Measurements from ENCODE around the gene PACRGL. TPM values are rescaled to one million over a fixed set of nuclear protein-coding genes. Genes with fewer than 3 reads are reported as not detected.
A peak's percentile ranks its signal among the peaks of the same experiment; 100 is the strongest.
"Not testable (repeated sequence)": the region's sequence is repeated elsewhere in the genome, so short reads cannot be mapped to it uniquely, and the experiment has no call there.

The PACRGL gene
- total RNA-seq, 1 donor from 2014 or later: 23.0 TPM

DNA sequence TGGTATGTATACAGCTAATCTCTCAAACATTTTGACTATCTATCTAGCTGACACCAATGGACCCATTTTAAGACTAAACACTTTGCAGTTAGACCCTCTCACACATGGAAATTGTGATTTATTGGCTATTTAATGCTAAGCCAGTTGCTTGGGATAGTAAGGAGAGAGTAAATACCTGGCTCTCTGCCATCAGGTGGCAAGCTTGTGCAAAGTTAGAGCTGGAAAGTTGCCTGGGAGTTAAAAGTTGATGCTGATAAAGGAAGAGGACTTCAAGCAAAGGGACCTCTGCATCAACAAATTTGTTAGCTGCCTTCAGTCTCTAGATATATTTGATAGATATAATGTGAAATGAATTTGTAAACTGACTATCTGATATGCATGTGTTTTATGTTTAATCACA lies 61.1 kb downstream of the PACRGL start:
- no peaks in the 10 kb centered on the region for H3K36me3 ChIP-seq (ENCODE audit: control insufficient read depth, insufficient read depth, low read length)
- TF ChIP-seq, protein P1, sequence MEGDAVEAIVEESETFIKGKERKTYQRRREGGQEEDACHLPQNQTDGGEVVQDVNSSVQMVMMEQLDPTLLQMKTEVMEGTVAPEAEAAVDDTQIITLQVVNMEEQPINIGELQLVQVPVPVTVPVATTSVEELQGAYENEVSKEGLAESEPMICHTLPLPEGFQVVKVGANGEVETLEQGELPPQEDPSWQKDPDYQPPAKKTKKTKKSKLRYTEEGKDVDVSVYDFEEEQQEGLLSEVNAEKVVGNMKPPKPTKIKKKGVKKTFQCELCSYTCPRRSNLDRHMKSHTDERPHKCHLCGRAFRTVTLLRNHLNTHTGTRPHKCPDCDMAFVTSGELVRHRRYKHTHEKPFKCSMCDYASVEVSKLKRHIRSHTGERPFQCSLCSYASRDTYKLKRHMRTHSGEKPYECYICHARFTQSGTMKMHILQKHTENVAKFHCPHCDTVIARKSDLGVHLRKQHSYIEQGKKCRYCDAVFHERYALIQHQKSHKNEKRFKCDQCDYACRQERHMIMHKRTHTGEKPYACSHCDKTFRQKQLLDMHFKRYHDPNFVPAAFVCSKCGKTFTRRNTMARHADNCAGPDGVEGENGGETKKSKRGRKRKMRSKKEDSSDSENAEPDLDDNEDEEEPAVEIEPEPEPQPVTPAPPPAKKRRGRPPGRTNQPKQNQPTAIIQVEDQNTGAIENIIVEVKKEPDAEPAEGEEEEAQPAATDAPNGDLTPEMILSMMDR (IDR thresholded peaks at IDR 0.05; ENCODE audit: insufficient read depth, low read length, poor library complexity, severe bottlenecking): no peak
- no peak overlapping the region for H3K4me3 ChIP-seq (ENCODE audit: low read depth, low read length)
- H3K27me3 ChIP-seq (ENCODE audit: control insufficient read depth, insufficient read depth, low read length): no peaks in the 10 kb centered on the region
- no peak for DNase-seq (ENCODE audit: low read depth)

- DNase-seq (ENCODE audit: low read depth): no peak
- H3K36me3 ChIP-seq (ENCODE audit: control insufficient read depth, insufficient read depth, low read length): no peaks in the 10 kb centered on the region
- TF ChIP-seq, protein P1 (IDR thresholded peaks at IDR 0.05; ENCODE audit: insufficient read depth, low read length, poor library complexity, severe bottlenecking): no peak
Measured at GRCh38 chr4:20761826-20762225, 61.6 kb downstream of the PACRGL start.

DNA sequence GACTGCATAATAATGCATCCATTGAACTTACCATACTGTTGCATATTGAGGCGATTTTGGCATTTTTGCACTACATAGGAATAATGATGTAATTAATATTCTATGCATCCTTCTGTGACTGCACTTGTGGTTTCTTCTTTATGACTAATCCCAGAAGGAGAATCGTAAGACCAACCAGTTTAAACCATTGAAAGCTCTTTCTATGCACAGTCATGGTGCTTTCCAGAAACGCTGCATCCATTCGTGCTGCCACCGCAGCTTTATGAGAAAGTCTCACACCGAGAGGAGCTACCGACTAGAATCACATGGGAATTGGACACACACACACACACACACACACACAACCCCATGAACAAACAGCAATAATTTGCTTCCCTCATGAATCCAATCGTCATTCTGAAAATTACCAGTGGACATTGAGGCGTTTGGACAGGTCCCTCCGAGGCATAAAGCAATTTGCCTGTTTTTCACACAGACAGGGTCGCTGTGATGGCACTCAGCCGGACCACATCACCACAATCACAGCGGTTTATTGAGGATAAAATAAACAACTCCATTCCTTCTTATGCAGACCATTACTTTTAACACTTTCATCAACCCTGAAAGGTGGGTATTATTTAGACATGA lies 64.2 kb downstream of the PACRGL start:
- H3K36me3 ChIP-seq (ENCODE audit: control insufficient read depth, insufficient read depth, low read length): no peaks in the 10 kb centered on the region
- no peaks in the 10 kb centered on the region for H3K27me3 ChIP-seq (ENCODE audit: control insufficient read depth, insufficient read depth, low read length)
- DNase-seq (ENCODE audit: low read depth): no peak
- TF ChIP-seq, protein P1 (IDR thresholded peaks at IDR 0.05; ENCODE audit: insufficient read depth, low read length, poor library complexity, severe bottlenecking): no peak
- no peak overlapping the region for H3K4me3 ChIP-seq (ENCODE audit: low read depth, low read length)

More at GRCh38 chr4:20761826-20762225, 61.6 kb downstream of the PACRGL start:
- Histone ChIP-seq H3K27me3 (ENCODE audit: control insufficient read depth, insufficient read depth, low read length) (no peaks in the 10 kb centered on the region), H3K4me3 (ENCODE audit: low read depth, low read length) (no peak overlapping the region)

DNA sequence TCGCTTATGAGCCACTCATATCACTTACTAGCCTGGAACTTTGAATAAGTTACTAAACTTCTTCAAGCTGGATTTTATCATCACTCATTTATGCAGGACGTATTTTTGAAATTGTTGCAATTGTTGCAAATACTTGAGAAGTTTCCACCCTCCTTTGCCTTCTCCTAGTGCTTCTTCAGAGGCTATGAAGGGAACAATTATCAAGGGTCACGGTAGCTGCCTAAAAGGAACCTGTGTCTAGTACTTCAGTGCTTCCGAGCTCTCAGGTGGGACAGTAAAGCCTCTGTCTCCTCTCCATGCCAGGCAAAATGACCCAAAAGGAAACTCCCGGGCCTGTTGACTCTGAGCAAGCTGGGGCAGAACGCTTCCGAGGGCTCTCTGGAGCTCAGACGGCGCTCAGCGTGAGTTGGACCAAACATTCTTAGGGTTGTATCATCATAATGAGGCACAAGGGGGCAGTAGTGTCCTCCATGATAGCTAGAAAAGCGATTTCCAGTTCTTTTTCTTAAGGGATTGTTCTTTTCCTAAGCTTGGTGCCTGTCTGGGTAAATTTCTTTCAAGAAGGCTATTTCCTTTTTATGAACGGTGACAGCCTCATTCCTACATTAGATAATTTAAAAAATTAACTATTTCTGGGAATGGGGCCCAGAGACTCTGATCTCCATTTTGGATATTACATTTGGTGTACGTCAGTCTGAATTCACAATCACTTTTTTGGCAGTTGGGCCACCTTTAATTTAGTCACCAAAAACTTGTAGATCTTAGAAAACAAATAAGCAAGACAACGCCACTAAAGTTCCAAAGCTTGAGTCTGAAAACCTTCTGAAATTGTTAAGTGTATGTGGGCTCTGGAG lies 73.1 kb downstream of the PACRGL start:
- TF ChIP-seq, protein P1 (IDR thresholded peaks at IDR 0.05; ENCODE audit: insufficient read depth, low read length, poor library complexity, severe bottlenecking): peak; percentile 70
- no peaks in the 10 kb centered on the region for H3K27me3 ChIP-seq (ENCODE audit: control insufficient read depth, insufficient read depth, low read length)
- DNase-seq (ENCODE audit: low read depth): peak; percentile 10
- no peak overlapping the region for H3K4me3 ChIP-seq (ENCODE audit: low read depth, low read length)
- no peaks in the 10 kb centered on the region for H3K36me3 ChIP-seq (ENCODE audit: control insufficient read depth, insufficient read depth, low read length)

DNA sequence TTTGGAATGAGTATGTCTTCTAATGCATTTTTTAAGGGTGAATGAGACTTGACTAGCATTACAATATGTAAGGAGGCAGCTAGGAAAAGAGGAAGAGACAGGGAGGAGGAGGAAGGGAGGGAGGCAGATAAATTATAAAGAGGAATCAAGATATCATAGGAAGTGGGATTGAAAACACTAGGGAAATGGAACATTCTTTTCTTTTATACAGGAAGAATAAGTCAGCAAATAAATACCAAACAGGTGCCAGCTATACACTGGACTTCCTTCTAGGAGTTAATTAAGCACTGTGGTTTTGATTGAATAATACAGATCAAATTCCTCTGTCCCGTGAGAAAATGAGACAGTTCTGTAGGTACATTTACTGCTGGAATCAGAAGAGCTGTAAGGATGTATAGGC lies 78.6 kb downstream of the PACRGL start:
- no peaks in the 10 kb centered on the region for H3K36me3 ChIP-seq (ENCODE audit: control insufficient read depth, insufficient read depth, low read length)
- TF ChIP-seq, protein P1 (IDR thresholded peaks at IDR 0.05; ENCODE audit: insufficient read depth, low read length, poor library complexity, severe bottlenecking): no peak
- no peaks in the 10 kb centered on the region for H3K27me3 ChIP-seq (ENCODE audit: control insufficient read depth, insufficient read depth, low read length)
- DNase-seq (ENCODE audit: low read depth): no peak
- no peak overlapping the region for H3K4me3 ChIP-seq (ENCODE audit: low read depth, low read length)

GRCh38 chr4:20783134-20783533 lies 82.9 kb downstream of the PACRGL start:
- not testable (repeated sequence) for DNase-seq (ENCODE audit: low read depth); H3K4me3 ChIP-seq (ENCODE audit: low read depth, low read length); H3K27me3 ChIP-seq (ENCODE audit: control insufficient read depth, insufficient read depth, low read length); H3K36me3 ChIP-seq (ENCODE audit: control insufficient read depth, insufficient read depth, low read length)
